ENCODE results near the gene NDUFB7.
"Not testable (repeated sequence)": the region's sequence is repeated elsewhere in the genome, so short reads cannot be mapped to it uniquely, and the experiment has no call there.

Gene NDUFB7

DNA sequence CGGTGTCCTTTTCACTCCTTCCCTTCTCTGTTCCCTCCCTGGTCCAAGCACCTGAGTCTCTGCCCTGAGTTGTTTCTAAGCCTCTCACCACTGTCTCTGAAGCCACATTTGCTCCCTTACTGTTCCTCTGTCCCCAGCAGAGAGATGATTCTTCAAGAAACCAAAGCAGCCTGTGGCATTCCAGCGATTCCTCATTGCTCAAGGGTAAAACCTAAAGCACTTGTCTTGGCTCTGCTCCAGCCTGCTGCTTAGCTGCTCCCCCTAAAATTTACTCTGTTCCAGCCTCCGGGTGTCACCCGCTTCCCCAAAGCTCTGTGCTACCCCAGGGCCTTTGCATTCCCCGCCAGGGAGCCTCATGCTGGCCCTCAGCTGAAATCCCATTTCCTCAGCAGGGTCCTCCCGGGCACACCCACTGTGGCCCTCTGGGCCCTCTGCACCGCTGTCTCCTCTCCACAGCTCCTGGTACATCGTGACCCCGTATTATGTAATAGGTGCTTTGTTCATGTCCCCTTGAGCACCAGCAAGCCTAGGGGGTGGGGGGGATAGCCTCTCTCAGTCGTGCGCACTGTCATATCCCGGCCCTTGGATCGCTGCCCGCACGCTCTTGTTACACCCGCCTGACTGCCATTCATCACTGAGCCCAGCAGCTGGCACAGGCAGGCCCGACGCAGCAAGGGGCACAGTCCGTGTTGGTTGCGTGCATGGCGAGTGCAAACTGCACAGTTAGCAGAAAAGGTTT, 26.7 kb downstream of the NDUFB7 start:
- TF ChIP-seq, protein P1, sequence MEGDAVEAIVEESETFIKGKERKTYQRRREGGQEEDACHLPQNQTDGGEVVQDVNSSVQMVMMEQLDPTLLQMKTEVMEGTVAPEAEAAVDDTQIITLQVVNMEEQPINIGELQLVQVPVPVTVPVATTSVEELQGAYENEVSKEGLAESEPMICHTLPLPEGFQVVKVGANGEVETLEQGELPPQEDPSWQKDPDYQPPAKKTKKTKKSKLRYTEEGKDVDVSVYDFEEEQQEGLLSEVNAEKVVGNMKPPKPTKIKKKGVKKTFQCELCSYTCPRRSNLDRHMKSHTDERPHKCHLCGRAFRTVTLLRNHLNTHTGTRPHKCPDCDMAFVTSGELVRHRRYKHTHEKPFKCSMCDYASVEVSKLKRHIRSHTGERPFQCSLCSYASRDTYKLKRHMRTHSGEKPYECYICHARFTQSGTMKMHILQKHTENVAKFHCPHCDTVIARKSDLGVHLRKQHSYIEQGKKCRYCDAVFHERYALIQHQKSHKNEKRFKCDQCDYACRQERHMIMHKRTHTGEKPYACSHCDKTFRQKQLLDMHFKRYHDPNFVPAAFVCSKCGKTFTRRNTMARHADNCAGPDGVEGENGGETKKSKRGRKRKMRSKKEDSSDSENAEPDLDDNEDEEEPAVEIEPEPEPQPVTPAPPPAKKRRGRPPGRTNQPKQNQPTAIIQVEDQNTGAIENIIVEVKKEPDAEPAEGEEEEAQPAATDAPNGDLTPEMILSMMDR (IDR thresholded peaks at IDR 0.05; ENCODE audit: control extremely low read depth, extremely low read depth, low read depth, missing control alignments), result no peak
- CTCF ChIA-PET, result interaction anchor here (0.6 to 4.1 kb wide), 2 partner anchors 11 to 27 kb away, joined by 3 to 35 read pairs; partner anchors contain the start of gene NDUFB7
- DNase-seq (ENCODE audit: extremely low spot score), result peak; percentile 7
- POLR2A ChIA-PET, result interaction anchor here (0.7 kb wide), 1 partner anchor 227 kb away, joined by 3 read pairs; no protein-coding TSS in a partner anchor

DNA sequence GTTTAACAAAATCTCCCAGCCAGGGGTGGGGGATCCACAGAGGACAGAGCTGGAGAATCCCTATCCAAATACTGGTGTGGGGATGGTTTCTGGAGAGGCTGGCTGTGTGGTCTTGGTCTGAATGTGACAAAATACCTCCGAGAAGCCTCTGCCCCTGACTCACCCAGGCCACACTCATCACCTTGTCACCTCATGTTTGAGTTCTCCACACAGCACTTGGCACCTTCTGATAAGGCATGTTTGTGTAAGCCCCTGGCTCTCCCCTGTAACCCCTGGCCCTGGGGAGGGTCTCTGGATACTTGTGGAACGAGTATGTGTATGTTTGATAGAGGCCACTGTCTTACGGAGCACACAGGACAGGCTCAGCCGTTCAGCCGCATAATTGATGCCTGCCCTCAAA, 27.8 kb downstream of the NDUFB7 start:
- ChIA-PET CTCF (interaction anchor here (0.6 to 1.8 kb wide), 2 partner anchors 13 to 28 kb away, joined by 3 to 9 read pairs; partner anchors contain the start of gene NDUFB7), POLR2A (interaction anchor here (0.6 kb wide), 1 partner anchor 218 kb away, joined by 3 read pairs; no protein-coding TSS in a partner anchor)
- no peak for DNase-seq (ENCODE audit: extremely low spot score)
- TF ChIP-seq, protein P1 (IDR thresholded peaks at IDR 0.05; ENCODE audit: control extremely low read depth, extremely low read depth, low read depth, missing control alignments), result no peak

DNA sequence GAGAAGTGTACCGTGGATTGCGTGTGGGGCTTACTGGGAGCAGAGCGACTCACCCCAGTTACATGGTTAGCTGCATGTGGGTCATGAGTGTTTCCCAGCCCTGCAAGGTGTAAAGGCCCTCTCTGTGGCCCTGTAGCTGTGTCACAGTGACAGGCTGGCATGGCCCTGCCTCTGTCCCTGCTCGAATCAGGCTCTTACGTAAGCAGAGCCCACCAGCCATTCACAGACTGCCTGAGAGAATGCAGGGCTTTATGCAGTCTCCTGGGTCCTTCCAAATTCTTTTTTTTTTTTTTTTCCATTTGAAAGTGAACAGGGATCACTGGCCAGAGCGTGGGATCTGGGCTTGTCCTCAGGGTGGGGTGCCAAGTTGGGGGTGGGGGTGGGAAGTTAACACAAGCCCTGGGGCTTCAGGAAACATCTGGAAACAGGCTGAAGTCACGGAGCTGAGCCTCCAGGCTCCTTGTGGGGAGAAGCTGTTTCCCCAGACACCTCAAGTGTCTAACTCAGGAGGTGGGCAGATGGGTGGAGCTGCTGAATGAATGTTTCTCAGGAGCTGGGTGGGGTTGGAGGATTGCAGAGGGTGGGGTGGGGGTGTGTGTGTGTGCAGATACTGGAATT, 29.0 kb downstream of the NDUFB7 start:
- TF ChIP-seq, protein P1 (IDR thresholded peaks at IDR 0.05; ENCODE audit: control extremely low read depth, extremely low read depth, low read depth, missing control alignments), result no peak
- ChIA-PET CTCF (interaction anchor here (0.7 to 1.8 kb wide), 3 partner anchors 9 to 14 kb away, joined by 3 to 9 read pairs (median 3); no protein-coding TSS in a partner anchor), POLR2A (interaction anchor here (0.6 kb wide), 1 partner anchor 76 kb away, joined by 3 read pairs; no protein-coding TSS in a partner anchor)
- no peak for DNase-seq (ENCODE audit: extremely low spot score)

DNA sequence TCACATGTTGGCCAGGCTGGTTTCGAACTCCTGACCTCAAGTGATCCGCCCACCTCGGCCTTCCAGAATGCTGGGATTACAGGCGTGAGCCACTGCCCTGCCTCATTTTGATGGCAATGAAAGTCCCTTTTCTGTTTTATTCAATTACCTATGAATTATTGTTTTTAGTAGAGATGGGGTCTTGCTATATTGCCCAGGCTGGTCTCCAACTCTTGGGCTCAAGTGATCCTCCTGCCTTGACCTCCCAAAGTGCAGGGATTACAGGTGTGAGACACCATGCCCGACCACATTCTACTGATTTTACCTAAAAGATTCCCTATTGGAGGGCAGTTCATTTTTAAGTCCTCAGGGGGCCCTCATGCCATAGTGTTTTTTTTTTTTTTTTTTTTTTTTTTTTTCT, 29.9 kb downstream of the NDUFB7 start:
- CTCF ChIA-PET; POLR2A ChIA-PET; DNase-seq (ENCODE audit: extremely low spot score): not testable (repeated sequence)

DNA sequence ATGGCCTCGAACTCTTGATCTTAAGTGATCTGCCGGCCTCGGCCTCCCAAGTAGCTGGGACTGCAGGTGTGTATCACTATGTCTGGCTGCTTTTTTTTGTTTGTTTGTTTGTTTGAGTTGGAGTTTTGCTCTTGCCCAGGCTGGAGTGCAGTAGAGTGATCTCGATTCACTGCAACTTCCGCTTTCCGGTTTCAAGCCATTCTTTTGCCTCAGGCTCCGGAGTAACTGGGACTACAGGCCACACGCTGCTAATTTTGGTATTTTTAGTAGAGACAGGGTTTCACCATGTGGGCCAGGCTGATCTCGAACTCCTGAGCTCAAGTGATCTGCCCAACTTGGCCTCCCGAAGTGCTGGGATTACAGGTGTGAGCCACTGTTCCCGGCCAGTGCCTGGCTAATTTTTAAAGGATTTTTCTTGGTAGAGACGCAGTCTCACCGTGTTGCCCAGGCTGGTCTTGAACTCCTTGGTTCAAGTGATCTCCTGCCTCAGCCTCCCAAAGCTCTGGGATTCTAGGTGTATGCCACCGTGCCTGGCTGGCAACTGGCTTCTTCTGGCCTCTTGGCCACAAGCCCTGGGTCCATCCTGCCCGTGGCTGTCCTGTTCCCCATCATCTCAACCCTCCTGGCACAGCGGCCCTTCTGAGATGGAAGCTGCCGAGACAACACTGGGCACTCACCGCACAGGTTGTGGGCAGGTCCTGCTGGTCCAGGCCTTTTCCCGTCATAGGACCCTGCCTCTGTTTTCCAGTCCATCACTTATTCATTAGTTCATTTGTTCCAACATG, 30.9 kb downstream of the NDUFB7 start:
- ChIA-PET CTCF (interaction anchor here (1.3 to 1.5 kb wide), 2 partner anchors 13 to 16 kb away, joined by 3 to 9 read pairs; no protein-coding TSS in a partner anchor), POLR2A (no interaction called here)
- TF ChIP-seq, protein P1 (IDR thresholded peaks at IDR 0.05; ENCODE audit: control extremely low read depth, extremely low read depth, low read depth, missing control alignments), result no peak
- no peak for DNase-seq (ENCODE audit: extremely low spot score)

DNA sequence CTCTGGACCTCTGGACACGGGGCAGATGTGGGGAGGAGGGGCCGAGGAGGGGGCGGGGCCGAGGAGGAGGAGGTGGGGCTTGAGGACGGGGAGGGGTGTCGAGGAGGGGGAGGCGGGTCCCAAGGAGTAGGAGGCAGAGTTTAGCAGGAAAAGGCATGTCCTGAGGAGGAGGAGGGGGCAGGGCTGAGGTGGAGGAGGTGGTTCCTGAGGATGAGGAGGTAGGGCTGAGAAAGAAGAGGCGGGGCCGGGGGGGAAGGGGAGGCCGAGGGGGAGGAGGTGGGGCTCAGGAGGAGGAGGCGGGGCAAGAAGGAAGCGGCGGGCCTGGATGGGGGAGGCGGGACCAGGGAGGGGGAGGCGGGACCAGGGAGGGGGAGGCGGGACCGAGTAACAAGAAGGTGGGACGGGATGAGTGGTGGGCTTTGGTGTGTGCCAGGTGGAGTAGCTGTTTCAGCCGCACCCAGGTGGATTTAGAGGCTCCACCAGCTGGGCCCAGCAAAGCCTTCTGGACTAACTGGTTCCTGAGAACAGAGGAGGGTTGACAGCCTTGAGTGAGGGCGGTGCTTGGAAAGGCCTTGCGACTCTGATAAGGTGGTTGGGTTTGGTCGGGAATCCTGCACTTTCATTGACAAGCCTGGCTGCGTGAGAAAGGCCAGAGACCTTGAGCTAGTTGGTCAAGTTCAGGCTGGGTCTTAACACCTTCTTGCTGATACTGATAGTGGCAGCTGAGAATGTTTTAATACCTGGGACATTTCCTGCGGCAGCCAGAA, 34.8 kb downstream of the NDUFB7 start:
- TF ChIP-seq, protein P1 (IDR thresholded peaks at IDR 0.05; ENCODE audit: control extremely low read depth, extremely low read depth, low read depth, missing control alignments), result no peak
- ChIA-PET POLR2A (interaction anchor here (0.7 to 1.8 kb wide), 2 partner anchors 19 to 882 kb away, joined by 3 to 6 read pairs; partner anchors contain the start of gene DNAJB1), CTCF (interaction anchor here (1.3 to 1.6 kb wide), 3 partner anchors 8 to 19 kb away, joined by 3 to 5 read pairs (median 4); no protein-coding TSS in a partner anchor)
- peak; percentile 64 for DNase-seq (ENCODE audit: extremely low spot score)

Data from GM10248 (cell line).